K562 (cell line): Measurements from ENCODE around the gene FHIP1B. TPM values are rescaled to one million over a fixed set of nuclear protein-coding genes. Genes with fewer than 3 reads are reported as not detected.

ENCODE experiments used
- CHD2 ChIP-seq: IDR thresholded peaks from 2 replicates; pipeline ENCODE4 v1.6.1; 2011; ENCODE audit warnings: low read depth, low read length
- HNRNPLL ChIP-seq: fragments of 200-400 bp; formaldehyde crosslinking; IDR thresholded peaks from 2 replicates; pipeline ENCODE4 v1.6.1; 2017; ENCODE audit warnings: low read length, low read depth, mild to moderate bottlenecking; ENCODE audit not compliant: poor library complexity, severe bottlenecking
- NR1H2 ChIP-seq: sonication (generic); formaldehyde crosslinking; IDR thresholded peaks from 2 replicates; pipeline ENCODE4 v1.4.0; 2020; ENCODE audit warnings: mild to moderate bottlenecking, missing genetic modification reagents
- PTTG1 ChIP-seq: fragments of 450-650 bp; IDR thresholded peaks from 2 replicates; pipeline ENCODE4 v1.6.1; 2016; ENCODE audit warnings: low read depth, mild to moderate bottlenecking, missing genetic modification characterization, missing compliant biosample characterization
- RBM15 ChIP-seq: fragments of 200-400 bp; formaldehyde crosslinking; IDR thresholded peaks from 2 replicates; pipeline ENCODE4 v1.6.1; 2018; ENCODE audit warnings: mild to moderate bottlenecking, low read length, moderate library complexity; ENCODE audit not compliant: insufficient read depth
- RBM22 ChIP-seq: fragments of 200-400 bp; formaldehyde crosslinking; IDR thresholded peaks from 2 replicates; pipeline ENCODE4 v1.6.1; 2018; ENCODE audit warnings: low read length, low read depth; ENCODE audit not compliant: poor library complexity, severe bottlenecking
- RFX7 ChIP-seq: fragments of 250-450 bp; sonication (Bioruptor Pico); IDR thresholded peaks from 2 replicates; pipeline ENCODE4 v1.5.1; 2021; ENCODE audit warnings: mild to moderate bottlenecking
- TGIF2 ChIP-seq: sonication (generic); formaldehyde crosslinking; IDR thresholded peaks from 2 replicates; pipeline ENCODE4 v1.8.1; 2022; ENCODE audit warnings: mild to moderate bottlenecking, missing genetic modification reagents, moderate library complexity
- ZNF384 ChIP-seq: IDR thresholded peaks from 2 replicates; pipeline ENCODE4 v1.6.1; 2012; ENCODE audit warnings: low read depth, low read length, improper control_type of control experiment
- ZNF57 ChIP-seq: fragments of 450-650 bp; formaldehyde crosslinking; IDR thresholded peaks from 2 replicates; pipeline ENCODE4 v1.4.0; 2020; ENCODE audit warnings: mild to moderate bottlenecking, moderate library complexity
- polyA plus RNA-seq, 8 experiments: library from polyadenylated mRNA; depleted of rRNA in 4 of 8; stranded (reverse) in 5 of 8; unstranded in 3 of 8; fragments of >200 nt; fragmentation: Nextera tagmentation in 2 of 8; fragmentation: Illumina TruSeq in 1 of 8; extraction: Ambion mirVana in 2 of 8; extraction: Trizol in 1 of 8; gene quantifications; 2 replicates each; pipeline versions ENCODE4 v1.2.1 to v1.2.3, GENCODE V29; 2011 to 2014; ENCODE audit warnings: inconsistent platforms in 1 of 8, missing spikeins in 1 of 8
- total RNA-seq, 7 experiments: library from RNA; depleted of rRNA in 6 of 7; stranded (reverse); fragments of >200 nt in 6 of 7; fragmentation: Illumina TruSeq in 2 of 7; extraction: Trizol in 2 of 7; gene quantifications; 2 replicates each; pipeline versions ENCODE4 v1.2.1 to v1.2.3, GENCODE V29; 2011 to 2021; ENCODE audit warnings: low replicate concordance in 1 of 7
- TF ChIP-seq, protein P1 (sequence below): fragments of 450-650 bp; IDR thresholded peaks from 2 replicates; pipeline ENCODE4 v1.6.1; 2016; ENCODE audit warnings: mild to moderate bottlenecking, moderate library complexity
- TF ChIP-seq, protein P2 (sequence below), 3 experiments: IDR thresholded peaks in 2 of 3; conservative IDR thresholded peaks in 1 of 3; 2 replicates each; pipeline ENCODE4 v1.5.1; 2011 to 2012; ENCODE audit warnings: low read length in 3 of 3, mild to moderate bottlenecking in 3 of 3, control low read depth in 2 of 3, improper control_type of control experiment in 1 of 3, inconsistent platforms in 1 of 3, low read depth in 1 of 3, mixed read lengths in 1 of 3, moderate library complexity in 1 of 3; ENCODE audit not compliant: insufficient read depth in 2 of 3
- TF ChIP-seq, protein P3 (sequence below): fragments of 250-450 bp; sonication (Bioruptor Pico); IDR thresholded peaks from 2 replicates; pipeline ENCODE4 v1.8.0; 2022; ENCODE audit warnings: inconsistent platforms

FHIP1B gene
- total and polyA plus RNA-seq, 9 of the 15 experiments (the other 6 are each of a cell fraction or from before 2014, with no cell fraction given) = 0.94 to 24.7 (median 15.6) TPM

DNA sequence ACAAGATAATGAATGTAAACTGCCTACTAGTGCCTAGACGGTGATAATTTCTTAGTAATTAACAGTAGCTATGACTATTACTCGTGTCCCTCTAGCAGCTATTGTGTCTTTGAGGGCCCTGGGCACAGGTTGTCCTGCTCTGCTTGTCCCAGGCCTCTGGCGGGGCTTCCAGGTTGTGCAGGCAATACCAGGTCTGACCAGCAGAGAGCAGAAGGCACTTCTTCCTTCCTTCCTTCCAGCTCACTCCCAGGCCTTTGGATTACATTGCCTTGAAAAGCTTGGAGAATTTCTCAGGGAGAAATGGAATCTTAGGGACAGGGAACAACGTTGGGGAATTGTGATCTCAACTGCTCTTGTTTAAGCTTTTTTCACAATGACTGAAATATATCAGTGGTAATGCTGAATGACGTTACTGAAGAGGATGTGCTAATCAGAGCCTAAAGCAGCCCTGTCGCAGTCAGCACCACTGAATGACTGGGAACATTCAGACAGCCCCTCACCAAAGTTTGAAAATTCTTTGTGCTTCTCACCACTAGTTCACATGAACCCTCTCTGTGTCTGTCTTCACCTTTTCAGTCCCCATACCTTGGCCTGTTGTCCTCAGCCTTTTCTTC, 16.8 kb upstream of the FHIP1B start (continued):
- TF ChIP-seq, protein P1, sequence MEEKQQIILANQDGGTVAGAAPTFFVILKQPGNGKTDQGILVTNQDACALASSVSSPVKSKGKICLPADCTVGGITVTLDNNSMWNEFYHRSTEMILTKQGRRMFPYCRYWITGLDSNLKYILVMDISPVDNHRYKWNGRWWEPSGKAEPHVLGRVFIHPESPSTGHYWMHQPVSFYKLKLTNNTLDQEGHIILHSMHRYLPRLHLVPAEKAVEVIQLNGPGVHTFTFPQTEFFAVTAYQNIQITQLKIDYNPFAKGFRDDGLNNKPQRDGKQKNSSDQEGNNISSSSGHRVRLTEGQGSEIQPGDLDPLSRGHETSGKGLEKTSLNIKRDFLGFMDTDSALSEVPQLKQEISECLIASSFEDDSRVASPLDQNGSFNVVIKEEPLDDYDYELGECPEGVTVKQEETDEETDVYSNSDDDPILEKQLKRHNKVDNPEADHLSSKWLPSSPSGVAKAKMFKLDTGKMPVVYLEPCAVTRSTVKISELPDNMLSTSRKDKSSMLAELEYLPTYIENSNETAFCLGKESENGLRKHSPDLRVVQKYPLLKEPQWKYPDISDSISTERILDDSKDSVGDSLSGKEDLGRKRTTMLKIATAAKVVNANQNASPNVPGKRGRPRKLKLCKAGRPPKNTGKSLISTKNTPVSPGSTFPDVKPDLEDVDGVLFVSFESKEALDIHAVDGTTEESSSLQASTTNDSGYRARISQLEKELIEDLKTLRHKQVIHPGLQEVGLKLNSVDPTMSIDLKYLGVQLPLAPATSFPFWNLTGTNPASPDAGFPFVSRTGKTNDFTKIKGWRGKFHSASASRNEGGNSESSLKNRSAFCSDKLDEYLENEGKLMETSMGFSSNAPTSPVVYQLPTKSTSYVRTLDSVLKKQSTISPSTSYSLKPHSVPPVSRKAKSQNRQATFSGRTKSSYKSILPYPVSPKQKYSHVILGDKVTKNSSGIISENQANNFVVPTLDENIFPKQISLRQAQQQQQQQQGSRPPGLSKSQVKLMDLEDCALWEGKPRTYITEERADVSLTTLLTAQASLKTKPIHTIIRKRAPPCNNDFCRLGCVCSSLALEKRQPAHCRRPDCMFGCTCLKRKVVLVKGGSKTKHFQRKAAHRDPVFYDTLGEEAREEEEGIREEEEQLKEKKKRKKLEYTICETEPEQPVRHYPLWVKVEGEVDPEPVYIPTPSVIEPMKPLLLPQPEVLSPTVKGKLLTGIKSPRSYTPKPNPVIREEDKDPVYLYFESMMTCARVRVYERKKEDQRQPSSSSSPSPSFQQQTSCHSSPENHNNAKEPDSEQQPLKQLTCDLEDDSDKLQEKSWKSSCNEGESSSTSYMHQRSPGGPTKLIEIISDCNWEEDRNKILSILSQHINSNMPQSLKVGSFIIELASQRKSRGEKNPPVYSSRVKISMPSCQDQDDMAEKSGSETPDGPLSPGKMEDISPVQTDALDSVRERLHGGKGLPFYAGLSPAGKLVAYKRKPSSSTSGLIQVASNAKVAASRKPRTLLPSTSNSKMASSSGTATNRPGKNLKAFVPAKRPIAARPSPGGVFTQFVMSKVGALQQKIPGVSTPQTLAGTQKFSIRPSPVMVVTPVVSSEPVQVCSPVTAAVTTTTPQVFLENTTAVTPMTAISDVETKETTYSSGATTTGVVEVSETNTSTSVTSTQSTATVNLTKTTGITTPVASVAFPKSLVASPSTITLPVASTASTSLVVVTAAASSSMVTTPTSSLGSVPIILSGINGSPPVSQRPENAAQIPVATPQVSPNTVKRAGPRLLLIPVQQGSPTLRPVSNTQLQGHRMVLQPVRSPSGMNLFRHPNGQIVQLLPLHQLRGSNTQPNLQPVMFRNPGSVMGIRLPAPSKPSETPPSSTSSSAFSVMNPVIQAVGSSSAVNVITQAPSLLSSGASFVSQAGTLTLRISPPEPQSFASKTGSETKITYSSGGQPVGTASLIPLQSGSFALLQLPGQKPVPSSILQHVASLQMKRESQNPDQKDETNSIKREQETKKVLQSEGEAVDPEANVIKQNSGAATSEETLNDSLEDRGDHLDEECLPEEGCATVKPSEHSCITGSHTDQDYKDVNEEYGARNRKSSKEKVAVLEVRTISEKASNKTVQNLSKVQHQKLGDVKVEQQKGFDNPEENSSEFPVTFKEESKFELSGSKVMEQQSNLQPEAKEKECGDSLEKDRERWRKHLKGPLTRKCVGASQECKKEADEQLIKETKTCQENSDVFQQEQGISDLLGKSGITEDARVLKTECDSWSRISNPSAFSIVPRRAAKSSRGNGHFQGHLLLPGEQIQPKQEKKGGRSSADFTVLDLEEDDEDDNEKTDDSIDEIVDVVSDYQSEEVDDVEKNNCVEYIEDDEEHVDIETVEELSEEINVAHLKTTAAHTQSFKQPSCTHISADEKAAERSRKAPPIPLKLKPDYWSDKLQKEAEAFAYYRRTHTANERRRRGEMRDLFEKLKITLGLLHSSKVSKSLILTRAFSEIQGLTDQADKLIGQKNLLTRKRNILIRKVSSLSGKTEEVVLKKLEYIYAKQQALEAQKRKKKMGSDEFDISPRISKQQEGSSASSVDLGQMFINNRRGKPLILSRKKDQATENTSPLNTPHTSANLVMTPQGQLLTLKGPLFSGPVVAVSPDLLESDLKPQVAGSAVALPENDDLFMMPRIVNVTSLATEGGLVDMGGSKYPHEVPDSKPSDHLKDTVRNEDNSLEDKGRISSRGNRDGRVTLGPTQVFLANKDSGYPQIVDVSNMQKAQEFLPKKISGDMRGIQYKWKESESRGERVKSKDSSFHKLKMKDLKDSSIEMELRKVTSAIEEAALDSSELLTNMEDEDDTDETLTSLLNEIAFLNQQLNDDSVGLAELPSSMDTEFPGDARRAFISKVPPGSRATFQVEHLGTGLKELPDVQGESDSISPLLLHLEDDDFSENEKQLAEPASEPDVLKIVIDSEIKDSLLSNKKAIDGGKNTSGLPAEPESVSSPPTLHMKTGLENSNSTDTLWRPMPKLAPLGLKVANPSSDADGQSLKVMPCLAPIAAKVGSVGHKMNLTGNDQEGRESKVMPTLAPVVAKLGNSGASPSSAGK = no peak
- TF ChIP-seq, protein P2, sequence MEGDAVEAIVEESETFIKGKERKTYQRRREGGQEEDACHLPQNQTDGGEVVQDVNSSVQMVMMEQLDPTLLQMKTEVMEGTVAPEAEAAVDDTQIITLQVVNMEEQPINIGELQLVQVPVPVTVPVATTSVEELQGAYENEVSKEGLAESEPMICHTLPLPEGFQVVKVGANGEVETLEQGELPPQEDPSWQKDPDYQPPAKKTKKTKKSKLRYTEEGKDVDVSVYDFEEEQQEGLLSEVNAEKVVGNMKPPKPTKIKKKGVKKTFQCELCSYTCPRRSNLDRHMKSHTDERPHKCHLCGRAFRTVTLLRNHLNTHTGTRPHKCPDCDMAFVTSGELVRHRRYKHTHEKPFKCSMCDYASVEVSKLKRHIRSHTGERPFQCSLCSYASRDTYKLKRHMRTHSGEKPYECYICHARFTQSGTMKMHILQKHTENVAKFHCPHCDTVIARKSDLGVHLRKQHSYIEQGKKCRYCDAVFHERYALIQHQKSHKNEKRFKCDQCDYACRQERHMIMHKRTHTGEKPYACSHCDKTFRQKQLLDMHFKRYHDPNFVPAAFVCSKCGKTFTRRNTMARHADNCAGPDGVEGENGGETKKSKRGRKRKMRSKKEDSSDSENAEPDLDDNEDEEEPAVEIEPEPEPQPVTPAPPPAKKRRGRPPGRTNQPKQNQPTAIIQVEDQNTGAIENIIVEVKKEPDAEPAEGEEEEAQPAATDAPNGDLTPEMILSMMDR (IDR thresholded peaks at IDR 0.05 in 2 of 3, conservative IDR thresholded peaks at IDR 0.05 in 1 of 3; ENCODE audit: insufficient read depth in 2 of 3, low read depth in 1 of 3, low read length in 3 of 3) = peak; percentile 88 to 99 (median 91)
- TF ChIP-seq ZNF57 (CRISPR knock-in tag) = no peak
- TF ChIP-seq RBM15 = no peak
- TF ChIP-seq RFX7 (CRISPR knock-in tag) = no peak
- no peak for TF ChIP-seq CHD2
- TF ChIP-seq RBM22 = no peak
- no peak for TF ChIP-seq NR1H2 (CRISPR knock-in tag)
- TF ChIP-seq TGIF2 = no peak
- no peak for TF ChIP-seq HNRNPLL
- no peak for TF ChIP-seq ZNF384
- TF ChIP-seq, protein P3, sequence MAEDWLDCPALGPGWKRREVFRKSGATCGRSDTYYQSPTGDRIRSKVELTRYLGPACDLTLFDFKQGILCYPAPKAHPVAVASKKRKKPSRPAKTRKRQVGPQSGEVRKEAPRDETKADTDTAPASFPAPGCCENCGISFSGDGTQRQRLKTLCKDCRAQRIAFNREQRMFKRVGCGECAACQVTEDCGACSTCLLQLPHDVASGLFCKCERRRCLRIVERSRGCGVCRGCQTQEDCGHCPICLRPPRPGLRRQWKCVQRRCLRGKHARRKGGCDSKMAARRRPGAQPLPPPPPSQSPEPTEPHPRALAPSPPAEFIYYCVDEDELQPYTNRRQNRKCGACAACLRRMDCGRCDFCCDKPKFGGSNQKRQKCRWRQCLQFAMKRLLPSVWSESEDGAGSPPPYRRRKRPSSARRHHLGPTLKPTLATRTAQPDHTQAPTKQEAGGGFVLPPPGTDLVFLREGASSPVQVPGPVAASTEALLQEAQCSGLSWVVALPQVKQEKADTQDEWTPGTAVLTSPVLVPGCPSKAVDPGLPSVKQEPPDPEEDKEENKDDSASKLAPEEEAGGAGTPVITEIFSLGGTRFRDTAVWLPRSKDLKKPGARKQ (CRISPR knock-in tag) = no peak
- no peak for TF ChIP-seq PTTG1 (tag)
